GM19099 (cell line): ENCODE data around the gene CLEC9A.

ENCODE experiments used
- POLR2A ChIP-seq: IDR thresholded peaks from 3 replicates; pipeline ENCODE4 v1.6.1; 2011; ENCODE audit warnings: low read depth; ENCODE audit not compliant: insufficient read length; ENCODE audit errors: extremely low read depth

CLEC9A gene

GRCh38 chr12:10030446-10030845 is at the start of gene CLEC9A:
Gene CLEC9A (plus strand): TSS chr12:10030682. CDS start chr12:10052688, 22,006 bp downstream.
- no peak for TF ChIP-seq POLR2A

- no peak for TF ChIP-seq POLR2A
Observed at GRCh38 chr12:9991876-9992275, 38.6 kb upstream of the CLEC9A start.

GRCh38 chr12:9992296-9992695 is 38.2 kb upstream of the CLEC9A start:
- no peak for TF ChIP-seq POLR2A

- no peak for TF ChIP-seq POLR2A
Observed at GRCh38 chr12:9999016-9999415, 31.5 kb upstream of the CLEC9A start, which contains the start of gene CLEC1B. Gene CLEC1B (minus strand): TSS chr12:9999121. CDS start chr12:9999100, 21 bp downstream.

- no peak for TF ChIP-seq POLR2A
Observed at GRCh38 chr12:10001171-10001776, 29.2 kb upstream of the CLEC9A start.

- TF ChIP-seq POLR2A, result no peak
Observed at GRCh38 chr12:10012630-10013330, 17.7 kb upstream of the CLEC9A start.

- no peak for TF ChIP-seq POLR2A
Observed at GRCh38 chr12:10015450-10015849, 15.0 kb upstream of the CLEC9A start.

- TF ChIP-seq POLR2A, result no peak
Observed at GRCh38 chr12:10016881-10017280, 13.6 kb upstream of the CLEC9A start.

- TF ChIP-seq POLR2A, result no peak
Observed at GRCh38 chr12:10018386-10018785, 12.1 kb upstream of the CLEC9A start.

GRCh38 chr12:10021342-10021741 is 9.1 kb upstream of the CLEC9A start:
- no peak for TF ChIP-seq POLR2A

GRCh38 chr12:10025236-10025635 is 5.2 kb upstream of the CLEC9A start:
- no peak for TF ChIP-seq POLR2A

- TF ChIP-seq POLR2A, result no peak
Observed at GRCh38 chr12:10027311-10027710, 3.2 kb upstream of the CLEC9A start.

GRCh38 chr12:10027721-10028120 is 2.8 kb upstream of the CLEC9A start:
- TF ChIP-seq POLR2A, result no peak

- no peak for TF ChIP-seq POLR2A
Observed at GRCh38 chr12:10031321-10031720, 839 bp downstream of the CLEC9A start.

GRCh38 chr12:10031771-10032175 is 1.3 kb downstream of the CLEC9A start:
- TF ChIP-seq POLR2A, result no peak

GRCh38 chr12:10033783-10034545 is 3.5 kb downstream of the CLEC9A start:
- no peak for TF ChIP-seq POLR2A

- no peak for TF ChIP-seq POLR2A
Observed at GRCh38 chr12:10042167-10042566, 11.7 kb downstream of the CLEC9A start.

- no peak for TF ChIP-seq POLR2A
Observed at GRCh38 chr12:10048526-10048925, 18.0 kb downstream of the CLEC9A start.
